ENCODE data around the gene ISM2. TPM values are rescaled to one million over a fixed set of nuclear protein-coding genes. Genes with fewer than 3 reads are reported as not detected.

Gene ISM2
- polyA plus RNA-seq, 1 donor from 2014 or later: 1.4 TPM

GRCh38 chr14:77508249-77508648, 9.6 kb upstream of the ISM2 start:
- Histone ChIP-seq H3K36me3 (ENCODE audit: insufficient read depth, low read length) (no peaks in the 10 kb centered on the region), H3F3A (ENCODE audit: insufficient read depth, low read length, poor library complexity, severe bottlenecking) (no peaks in the 10 kb centered on the region), H3K9ac (ENCODE audit: low read length) (no peak overlapping the region), H2AFZ (ENCODE audit: low read depth, low read length) (no peak overlapping the region), H3K9me2 (ENCODE audit: insufficient read depth, low read length) (no peaks in the 10 kb centered on the region), H3K4me2 (ENCODE audit: low read length) (no peak overlapping the region), H3K27ac (ENCODE audit: low read length) (no peak overlapping the region), H3K9me3 (ENCODE audit: low read length) (peaks cover 2% of the 10 kb centered on the region), H3K27me3 (ENCODE audit: insufficient read depth, low read depth, low read length) (no peaks in the 10 kb centered on the region), H4K20me1 (ENCODE audit: insufficient read depth) (no peaks in the 10 kb centered on the region), H3K4me3 (ENCODE audit: low read length) (no peak overlapping the region), H3K79me2 (replicated peaks; ENCODE audit: insufficient read depth, low read length) (no peaks in the 10 kb centered on the region)
- no peak for TF ChIP-seq MXI1 (conservative IDR thresholded peaks at IDR 0.05; ENCODE audit: poor library complexity, severe bottlenecking)
- no peak for TF ChIP-seq SMC3 (conservative IDR thresholded peaks at IDR 0.05; ENCODE audit: poor library complexity)
- TF ChIP-seq TAF1 (IDR thresholded peaks at IDR 0.05; ENCODE audit: low read depth): no peak
- no peak for TF ChIP-seq EZH2 (IDR thresholded peaks at IDR 0.05; ENCODE audit: borderline replicate concordance, insufficient read depth, low read length, poor library complexity, severe bottlenecking)
- no peak for TF ChIP-seq EP300 (conservative IDR thresholded peaks at IDR 0.05; ENCODE audit: poor library complexity, severe bottlenecking)
- no peak for TF ChIP-seq RAD21 (conservative IDR thresholded peaks at IDR 0.05)
- TF ChIP-seq REST (IDR thresholded peaks at IDR 0.05; ENCODE audit: borderline replicate concordance): no peak
- TF ChIP-seq POLR2AphosphoS5 (IDR thresholded peaks at IDR 0.05): no peak
- no peak for TF ChIP-seq CTCF (IDR thresholded peaks at IDR 0.05; ENCODE audit: poor library complexity, severe bottlenecking)

GRCh38 chr14:77507762-77508161, 9.1 kb upstream of the ISM2 start:
- H3K79me2 ChIP-seq (replicated peaks; ENCODE audit: insufficient read depth, low read length): no peaks in the 10 kb centered on the region
- no peak overlapping the region for H3K9ac ChIP-seq (ENCODE audit: low read length)
- H3K27ac ChIP-seq (ENCODE audit: low read length): no peak overlapping the region
- H3F3A ChIP-seq (ENCODE audit: insufficient read depth, low read length, poor library complexity, severe bottlenecking): no peaks in the 10 kb centered on the region
- H2AFZ ChIP-seq (ENCODE audit: low read depth, low read length): no peak overlapping the region
- TF ChIP-seq EP300 (conservative IDR thresholded peaks at IDR 0.05; ENCODE audit: poor library complexity, severe bottlenecking) (no peak), SMC3 (conservative IDR thresholded peaks at IDR 0.05; ENCODE audit: poor library complexity) (no peak), MXI1 (conservative IDR thresholded peaks at IDR 0.05; ENCODE audit: poor library complexity, severe bottlenecking) (no peak), RAD21 (conservative IDR thresholded peaks at IDR 0.05) (no peak), CTCF (IDR thresholded peaks at IDR 0.05; ENCODE audit: poor library complexity, severe bottlenecking) (no peak), POLR2AphosphoS5 (IDR thresholded peaks at IDR 0.05) (no peak), TAF1 (IDR thresholded peaks at IDR 0.05; ENCODE audit: low read depth) (no peak), EZH2 (IDR thresholded peaks at IDR 0.05; ENCODE audit: borderline replicate concordance, insufficient read depth, low read length, poor library complexity, severe bottlenecking) (no peak), REST (IDR thresholded peaks at IDR 0.05; ENCODE audit: borderline replicate concordance) (no peak)
- no peak overlapping the region for H3K4me2 ChIP-seq (ENCODE audit: low read length)
- no peaks in the 10 kb centered on the region for H3K36me3 ChIP-seq (ENCODE audit: insufficient read depth, low read length)
- H3K9me2 ChIP-seq (ENCODE audit: insufficient read depth, low read length): no peaks in the 10 kb centered on the region
- H3K9me3 ChIP-seq (ENCODE audit: low read length): peaks cover 6% of the 10 kb centered on the region
- H3K27me3 ChIP-seq (ENCODE audit: insufficient read depth, low read depth, low read length): no peaks in the 10 kb centered on the region
- no peaks in the 10 kb centered on the region for H4K20me1 ChIP-seq (ENCODE audit: insufficient read depth)
- H3K4me3 ChIP-seq (ENCODE audit: low read length): no peak overlapping the region
